HepG2 (cell line): ENCODE measurements around the gene DPPA4. TPM values are rescaled to one million over a fixed set of nuclear protein-coding genes. Genes with fewer than 3 reads are reported as not detected.

ENCODE experiments used
- ATAC-seq: fragments of 200-7000 bp; cut with Tn5 transposase; 3 replicates; pipeline ENCODE4 v1.9.1; 2020; ENCODE audit warnings: mild to moderate bottlenecking, moderate library complexity
- BruUV-seq: library from RNA; stranded (reverse); fragments of 400-500 nt; replicated peaks from 2 replicates; lab custom pipeline; 2021; lab: Mats Ljungman, UMichigan
- CTCF ChIA-PET: fragments of 300-600 bp; formaldehyde crosslinking; extraction: SDS; loops from one replicate; lab custom pipeline; 2021; ENCODE audit warnings: low total read pairs, inconsistent platforms, low intra/inter-chr PET ratio; lab: Yijun Ruan, JAX
- POLR2A ChIA-PET: fragments of 350-600 bp; sonication (Branson Sonifier 250); formaldehyde crosslinking; loops from one replicate; lab custom pipeline; 2020; ENCODE audit warnings: antibody characterized with exemption, inconsistent platforms; lab: Yijun Ruan, JAX
- DNase-seq: peaks from one replicate; pipeline ENCODE4 v3.0.0-alpha.2; 2015; ENCODE audit warnings: low spot score
- FAIRE-seq: peaks from 3 replicates; lab custom pipeline; 2011; peaks lifted over from hg19 to GRCh38; lab: Jason Lieb, UNC
- H2AFZ ChIP-seq: one replicate; pipeline ENCODE4 v1.6.1; 2011; ENCODE audit warnings: low read length, inconsistent platforms
- H3K27ac ChIP-seq: fragments of 300-600 bp; 3 replicates; pipeline ENCODE4 v1.8.0; 2011; ENCODE audit warnings: mixed run types, mild to moderate bottlenecking, mixed read lengths, low read length, inconsistent platforms; ENCODE audit not compliant: insufficient read depth; ENCODE audit errors: extremely low read length
- H3K27me3 ChIP-seq, 2 experiments: fragments of 200-600 bp in 1 of 2; 2 replicates in 1 of 2; 3 replicates in 1 of 2; pipeline versions ENCODE4 v1.6.0 to v1.8.0; 2011; ENCODE audit warnings: low read length in 2 of 2, mild to moderate bottlenecking in 2 of 2, moderate library complexity in 2 of 2, inconsistent platforms in 1 of 2; ENCODE audit not compliant: insufficient read depth in 2 of 2, control insufficient read depth in 1 of 2
- H3K36me3 ChIP-seq, 2 experiments: fragments of 200-600 bp in 1 of 2; replicated peaks in 1 of 2; 2 replicates in 1 of 2; 3 replicates in 1 of 2; pipeline versions ENCODE4 v1.5.1 to v1.8.0; 2011; ENCODE audit warnings: low read length in 2 of 2, inconsistent platforms in 1 of 2; ENCODE audit not compliant: insufficient read depth in 2 of 2, control insufficient read depth in 1 of 2
- H3K4me1 ChIP-seq: 2 replicates; pipeline ENCODE4 v1.5.1; 2012; ENCODE audit warnings: low read length, inconsistent platforms; ENCODE audit not compliant: insufficient read depth
- H3K4me2 ChIP-seq: 2 replicates; pipeline ENCODE4 v1.6.0; 2011; ENCODE audit warnings: low read depth, low read length, inconsistent platforms
- H3K4me3 ChIP-seq, 3 experiments: fragments of 200-600 bp in 1 of 3; sonication (generic), shearing (Covaris generic) in 1 of 3; replicated peaks in 1 of 3; 2 replicates each; pipeline ENCODE4 v1.5.1; 2011 to 2016; ENCODE audit warnings: low read length in 3 of 3, inconsistent platforms in 2 of 3, low read depth in 2 of 3, mild to moderate bottlenecking in 2 of 3, control low read depth in 1 of 3, mixed read lengths in 1 of 3; ENCODE audit not compliant: insufficient read depth in 1 of 3
- H3K79me2 ChIP-seq: one replicate; pipeline ENCODE4 v1.6.1; 2011; ENCODE audit warnings: low read length, inconsistent platforms; ENCODE audit not compliant: insufficient read depth
- H3K9ac ChIP-seq: 2 replicates; pipeline ENCODE4 v1.6.0; 2011; ENCODE audit warnings: mild to moderate bottlenecking, low read depth, low read length, inconsistent platforms; ENCODE audit not compliant: insufficient read depth
- H3K9me3 ChIP-seq: 2 replicates; pipeline ENCODE4 v1.5.1; 2012; ENCODE audit warnings: mild to moderate bottlenecking, low read length
- H4K20me1 ChIP-seq: 2 replicates; pipeline ENCODE4 v1.6.0; 2011; ENCODE audit warnings: inconsistent platforms, mild to moderate bottlenecking, low read length, moderate library complexity; ENCODE audit not compliant: insufficient read depth
- E2F2 ChIP-seq: sonication (generic); formaldehyde crosslinking; IDR thresholded peaks from 2 replicates; pipeline ENCODE4 v1.4.0; 2020; ENCODE audit warnings: missing genetic modification reagents, borderline replicate concordance
- GPN1 ChIP-seq: sonication (generic); formaldehyde crosslinking; IDR thresholded peaks from 2 replicates; pipeline ENCODE4 v1.5.1; 2020; ENCODE audit warnings: missing genetic modification reagents, borderline replicate concordance
- MLX ChIP-seq: IDR thresholded peaks from 2 replicates; pipeline ENCODE4 v1.6.1; 2016
- SMC3 ChIP-seq: IDR thresholded peaks from 2 replicates; pipeline ENCODE4 v1.6.1; 2011; ENCODE audit warnings: low read length, improper control_type of control experiment
- SRY ChIP-seq: sonication (generic); formaldehyde crosslinking; IDR thresholded peaks from 2 replicates; pipeline ENCODE4 v1.8.0; 2022; ENCODE audit warnings: mild to moderate bottlenecking, missing genetic modification reagents
- STAG1 ChIP-seq: sonication (generic); formaldehyde crosslinking; IDR thresholded peaks from 2 replicates; pipeline ENCODE4 v1.4.0; 2020; ENCODE audit warnings: missing genetic modification reagents
- ZNF34 ChIP-seq: sonication (generic); formaldehyde crosslinking; IDR thresholded peaks from 2 replicates; pipeline ENCODE4 v1.4.0; 2020; ENCODE audit warnings: mild to moderate bottlenecking, missing genetic modification reagents, borderline replicate concordance
- whole genome bisulfite sequencing: methylation state at CpG from one replicate; pipeline ENCODE4 v1.1.6; 2017; ENCODE audit warnings: low lambda C conversion rate; 5-methylcytosine and 5-hydroxymethylcytosine counted together
- in situ Hi-C: cut with HindIII; loops from 2 replicates; pipeline ENCODE4 v1.10.0; 2017; ENCODE audit warnings: low pct_unique_long_range_greater_than_20kb; ENCODE audit not compliant: extremely low pct_ligation_motif_present
- intact Hi-C: fragments of 100-400 bp; cut with micrococcal nuclease; formaldehyde crosslinking; loops from one replicate; pipeline ENCODE4 v1.10.0; 2022; ENCODE audit not compliant: unreplicated experiment
- polyA plus RNA-seq, 8 experiments: library from polyadenylated mRNA; depleted of rRNA in 3 of 8; stranded (reverse) in 7 of 8; unstranded in 1 of 8; fragments of >200 nt; fragmentation: Illumina TruSeq in 4 of 8; extraction: Trizol in 4 of 8; gene quantifications; 2 replicates each; pipeline versions ENCODE4 v1.2.1 to v1.2.3, GENCODE V29; 2011 to 2016; ENCODE audit warnings: low read depth in 4 of 8, missing spikeins in 1 of 8, mixed read lengths in 1 of 8; ENCODE audit not compliant: insufficient read depth in 1 of 8
- total RNA-seq, 5 experiments: library from RNA; depleted of rRNA; stranded (reverse); fragments of >200 nt; fragmentation: Illumina TruSeq; extraction: Trizol; gene quantifications; 2 replicates each; pipeline ENCODE4 v1.2.3, GENCODE V29; 2016; ENCODE audit warnings: low read depth in 1 of 5

DPPA4 gene
- total and polyA plus RNA-seq, 2 of the 13 experiments (the other 11 are each of a cell fraction or from before 2014, with no cell fraction given), result not detected

- ChIA-PET POLR2A (no interaction called here), CTCF (interaction anchor here (1.2 kb wide), 1 partner anchor 94 kb away, joined by 6 read pairs; no protein-coding TSS in a partner anchor)
- 25% methylated on average over 2 of the region's 2 CpGs for WGBS
These were observed 32.2 kb upstream of the DPPA4 start for GRCh38 chr3:109369510-109369909.

GRCh38 chr3:109364088-109364487 lies 26.7 kb upstream of the DPPA4 start:
- intact Hi-C loops, result no loop called here
- Histone ChIP-seq H3K9me3 (no peaks in the 10 kb centered on the region), H3K79me2 (no peaks in the 10 kb centered on the region), H3K4me1 (0 out of 2 replicates have a peak, but pooled peaks cover 7% of the 10 kb centered on the region), H3K4me2 (no peak overlapping the region), H3K27me3 (no peaks in the 10 kb centered on the region), H3K4me3 (no peak overlapping the region), H3K27ac (no peak overlapping the region), H3K9ac (no peak overlapping the region), H4K20me1 (no peaks in the 10 kb centered on the region), H2AFZ (no peak overlapping the region), H3K36me3 (no peaks in the 10 kb centered on the region)
- BruUV-seq, result no TSS peak
- ATAC-seq, result no peak
- in situ Hi-C loops, result no loop called here
- ChIA-PET CTCF (no interaction called here), POLR2A (no interaction called here)
- WGBS, result 40% methylated on average over 1 of the region's 6 CpGs
- FAIRE-seq, result no peak
- no peak for DNase-seq
- TF ChIP-seq ZNF34 (CRISPR knock-in tag) (no peak), SRY (CRISPR knock-in tag) (no peak), MLX (CRISPR knock-in tag) (no peak), E2F2 (CRISPR knock-in tag) (no peak)

More at GRCh38 chr3:109369510-109369909, 32.2 kb upstream of the DPPA4 start:
- H3K27ac ChIP-seq, result no peak overlapping the region
- peak; percentile 7 for DNase-seq
- H3K79me2 ChIP-seq, result no peaks in the 10 kb centered on the region
- no peak overlapping the region for H3K4me3 ChIP-seq
- in situ Hi-C loops (no loop called here), intact Hi-C loops (loop anchor here (1.0 kb wide), 1 partner anchor 94 kb away; no protein-coding TSS in a partner anchor)
- peak; percentile 90 for ATAC-seq
- no peaks in the 10 kb centered on the region for H3K4me1 ChIP-seq
- no peak overlapping the region for H3K4me2 ChIP-seq
- no peak overlapping the region for H2AFZ ChIP-seq
- TF ChIP-seq STAG1 (CRISPR knock-in tag), result peak; percentile 26; the same call in 1 of the 2 replicates
- peak; percentile 2; the same call in 1 of the 2 replicates for TF ChIP-seq SMC3
- TF ChIP-seq GPN1 (CRISPR knock-in tag), result no peak
- H3K9me3 ChIP-seq, result no peaks in the 10 kb centered on the region
- no peak for FAIRE-seq
- no peaks in the 10 kb centered on the region for H3K36me3 ChIP-seq
- no TSS peak for BruUV-seq
- H3K9ac ChIP-seq, result no peak overlapping the region
- no peaks in the 10 kb centered on the region for H4K20me1 ChIP-seq
- no peaks in the 10 kb centered on the region; a peak in 1 of 5 replicates for H3K27me3 ChIP-seq
